Activated CD4-positive, alpha-beta T cell treated with anti-CD3 and anti-CD28 coated beads for 4 hours (primary cell): ENCODE measurements around the gene SCPEP1.

Experiments
- DNase-seq, 2 donors: peaks; one replicate each; pipeline ENCODE4 v3.0.0-alpha.2; 2020

Gene SCPEP1

DNA sequence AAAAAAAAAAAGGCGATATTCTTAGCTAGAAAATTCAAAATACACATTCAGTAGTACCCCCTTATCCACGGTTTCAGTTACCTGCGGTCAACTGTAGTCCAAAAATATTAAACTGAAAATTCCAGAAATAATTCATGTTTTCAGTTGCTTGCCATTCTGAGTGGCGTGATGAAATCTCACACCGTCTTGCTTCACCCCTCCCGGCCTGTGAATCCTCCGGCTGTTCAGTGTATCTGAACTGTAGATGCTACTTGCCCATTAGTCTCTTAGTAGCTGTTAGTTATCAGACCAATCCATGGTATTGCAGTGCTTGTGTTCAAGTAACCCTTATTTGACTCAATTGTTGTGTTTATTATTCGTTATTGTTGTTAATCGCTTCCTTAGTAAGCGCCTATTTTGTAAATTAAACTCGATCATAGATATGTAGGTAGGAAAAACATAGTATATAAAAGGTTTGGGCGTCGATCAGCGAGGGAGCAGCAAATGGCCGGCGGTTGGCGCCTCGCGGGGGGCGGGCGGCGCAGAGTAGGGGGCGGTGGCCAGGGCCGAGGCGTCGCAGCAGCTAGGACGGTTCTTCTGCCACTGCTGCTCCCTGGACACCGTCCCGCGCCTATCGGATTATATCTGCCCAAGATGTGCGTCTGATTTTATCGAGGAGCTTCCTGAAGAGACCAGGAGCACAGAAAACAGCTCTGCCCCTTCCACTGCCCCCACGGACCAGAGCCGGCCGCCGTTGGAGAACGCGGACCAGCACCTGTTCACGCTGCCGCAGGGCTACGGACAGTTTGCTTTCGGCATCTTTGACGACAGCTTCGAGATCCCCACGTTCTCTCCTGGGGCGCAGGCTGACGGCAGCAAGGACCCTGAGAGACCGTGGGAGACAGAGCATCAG, 67.3 kb downstream of the SCPEP1 start:
- DNase-seq: no peak

DNA sequence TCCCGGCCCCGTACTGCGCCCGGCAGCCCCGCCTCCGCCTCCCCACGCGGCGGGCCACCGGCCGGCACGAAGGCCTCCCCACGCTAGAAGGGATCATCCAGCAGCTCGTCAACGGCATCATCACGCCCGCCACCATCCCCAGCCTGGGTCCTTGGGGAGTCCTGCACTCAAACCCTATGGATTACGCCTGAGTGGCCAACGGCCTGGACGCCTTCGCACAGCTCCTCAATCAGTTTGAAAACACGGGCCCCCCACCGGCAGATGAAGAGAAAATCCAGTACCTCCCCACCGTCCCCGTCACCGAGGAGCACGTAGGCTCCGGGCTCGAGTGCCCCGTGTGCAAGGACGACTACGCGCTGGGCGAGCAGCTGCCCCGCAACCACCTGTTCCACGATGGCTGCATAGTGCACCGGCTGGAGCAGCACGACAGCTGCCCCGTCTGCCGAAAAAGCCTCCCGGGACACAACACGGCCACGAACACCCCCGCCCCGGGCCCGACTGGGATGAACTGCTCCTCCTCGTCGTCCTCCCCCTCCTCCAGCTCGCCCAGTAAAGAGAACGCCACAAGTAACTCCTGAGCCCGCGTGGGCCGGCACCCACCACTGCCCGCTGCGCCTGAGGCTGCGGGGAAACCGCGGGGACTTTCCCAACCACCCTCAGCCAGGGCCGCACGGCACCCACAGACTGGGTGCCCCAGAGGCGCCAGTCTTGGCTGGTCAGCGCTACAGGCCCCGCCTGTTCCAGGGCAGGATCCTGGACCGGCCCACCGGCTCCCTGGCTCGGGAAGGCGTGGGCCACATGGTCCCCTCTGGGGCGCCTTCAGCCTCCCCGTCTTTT, 68.2 kb downstream of the SCPEP1 start:
- peak; percentile 27 to 33 for DNase-seq

DNA sequence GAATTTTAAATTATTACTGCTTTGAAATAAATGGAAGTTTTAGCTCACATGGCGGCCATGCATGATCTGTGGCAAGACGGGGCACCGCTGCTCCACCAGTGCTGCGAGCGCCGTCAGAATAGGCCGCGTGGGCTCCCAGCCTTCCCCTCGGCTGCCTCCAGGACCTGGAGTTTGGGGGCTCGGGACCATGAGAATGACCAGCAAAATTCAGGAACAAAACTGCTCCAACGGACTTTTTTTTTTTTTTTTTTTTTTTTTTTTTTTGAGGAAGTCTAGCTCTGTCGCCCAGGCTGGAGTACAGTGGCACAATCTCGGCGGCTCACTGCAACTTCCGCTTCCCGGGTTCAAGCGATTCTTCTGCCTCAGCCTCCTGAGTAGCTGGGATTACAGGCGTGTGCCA, 68.8 kb downstream of the SCPEP1 start:
- DNase-seq: no peak

DNA sequence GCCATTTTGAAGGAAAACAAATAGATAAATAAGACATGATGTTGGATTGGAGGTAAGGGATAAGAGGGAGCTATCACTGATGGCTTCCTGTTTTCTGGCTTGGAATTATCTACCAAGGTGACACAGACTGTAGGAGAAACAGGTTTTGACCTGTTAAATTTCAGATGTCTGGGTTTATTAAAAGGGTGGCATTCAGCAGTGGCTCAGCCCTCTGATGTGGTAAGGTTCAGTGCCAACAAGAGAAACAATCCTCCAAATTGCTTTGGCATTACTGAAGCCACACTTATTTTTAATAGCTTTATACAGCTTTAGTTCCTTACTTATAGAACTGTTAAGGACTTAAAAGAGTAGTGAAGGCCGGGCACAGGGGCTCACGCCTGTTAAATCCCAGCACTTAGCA, 70.2 kb downstream of the SCPEP1 start:
- DNase-seq: no peak

DNA sequence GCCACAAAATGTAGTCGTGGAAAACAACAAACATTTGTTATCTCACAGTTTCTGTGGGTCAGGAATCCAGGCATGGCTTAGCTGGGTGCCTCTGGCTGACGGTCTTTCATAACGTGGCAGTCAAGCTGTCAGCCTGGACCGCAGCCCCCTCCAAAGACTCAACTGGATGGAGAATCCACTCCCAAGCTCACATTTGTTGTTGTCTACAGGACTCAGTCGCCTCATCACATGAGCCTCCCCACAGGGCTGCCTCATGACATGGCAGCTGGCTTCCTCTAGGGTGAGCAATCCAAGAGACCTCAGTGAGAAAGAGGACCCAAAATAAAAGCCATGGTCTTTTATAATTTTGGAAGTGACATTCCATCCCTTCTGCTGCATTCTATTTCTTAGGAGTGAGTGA, 72.4 kb downstream of the SCPEP1 start:
- no peak for DNase-seq

DNA sequence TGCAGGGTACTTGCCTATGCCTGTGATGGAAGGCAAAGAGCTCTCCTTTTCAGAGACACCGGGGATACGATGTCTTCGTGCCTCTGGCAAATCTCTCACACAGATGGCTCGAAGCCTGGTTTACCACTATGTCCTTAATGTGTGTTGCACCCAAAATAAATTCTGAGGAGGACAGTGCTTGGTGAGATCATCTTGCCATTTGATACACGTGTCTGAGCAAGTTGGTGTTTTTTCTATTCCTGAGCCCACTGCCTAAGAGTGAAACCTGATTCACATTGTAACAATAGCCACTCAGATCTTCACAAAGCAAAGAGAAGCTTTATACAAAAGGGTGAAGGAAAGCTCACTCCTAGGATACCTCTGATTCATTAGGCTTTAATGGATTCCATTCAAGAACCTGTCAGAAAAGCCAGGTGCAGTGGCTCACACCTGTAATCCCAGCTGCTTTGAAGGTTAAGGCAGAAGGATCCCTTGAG, 74.0 kb downstream of the SCPEP1 start:
- DNase-seq: no peak
